Liver (tissue), 9 donors: ENCODE measurements around the gene CFAP99. TPM values are rescaled to one million over a fixed set of nuclear protein-coding genes. Genes with fewer than 3 reads are reported as not detected.

Experiments used
- DNase-seq: peaks from one replicate; pipeline ENCODE4 v3.0.0-alpha.2; 2017; ENCODE audit warnings: low spot score
- H3K27ac ChIP-seq, 2 donors: one replicate each; pipeline ENCODE4 v1.7.0; 2013; ENCODE audit warnings: inconsistent platforms in 2 of 2, low read length in 2 of 2, control low read depth in 1 of 2, low read depth in 1 of 2, mild to moderate bottlenecking in 1 of 2
- H3K27me3 ChIP-seq, 4 donors: one replicate each; pipeline versions ENCODE4 v1.6.1 to v1.7.0; 2013; ENCODE audit warnings: low read length in 3 of 4, inconsistent platforms in 1 of 4, mild to moderate bottlenecking in 1 of 4, moderate library complexity in 1 of 4; ENCODE audit not compliant: control insufficient read depth in 4 of 4, insufficient read depth in 4 of 4
- H3K36me3 ChIP-seq, 4 donors: one replicate each; pipeline versions ENCODE4 v1.6.1 to v1.7.0; 2013; ENCODE audit warnings: low read length in 3 of 4, mild to moderate bottlenecking in 3 of 4, low read depth in 1 of 4, moderate library complexity in 1 of 4; ENCODE audit not compliant: control insufficient read depth in 4 of 4, insufficient read depth in 3 of 4
- H3K4me1 ChIP-seq, 4 donors: one replicate each; pipeline versions ENCODE4 v1.6.1 to v1.7.0; 2013; ENCODE audit warnings: low read length in 3 of 4, mild to moderate bottlenecking in 3 of 4, moderate library complexity in 1 of 4; ENCODE audit not compliant: control insufficient read depth in 4 of 4, insufficient read depth in 4 of 4
- H3K4me3 ChIP-seq, 3 donors: one replicate each; pipeline versions ENCODE4 v1.6.1 to v1.7.0; 2013; ENCODE audit warnings: low read length in 3 of 3, control low read depth in 1 of 3, low read depth in 1 of 3, mild to moderate bottlenecking in 1 of 3
- H3K9ac ChIP-seq, 2 donors: one replicate each; pipeline ENCODE4 v1.7.0; 2013; ENCODE audit warnings: low read length in 2 of 2, mild to moderate bottlenecking in 2 of 2, moderate library complexity in 2 of 2, control low read depth in 1 of 2, low read depth in 1 of 2
- H3K9me3 ChIP-seq, 4 donors: one replicate each; pipeline versions ENCODE4 v1.6.1 to v1.7.0; 2013; ENCODE audit warnings: low read length in 3 of 4; ENCODE audit not compliant: control insufficient read depth in 4 of 4
- EGR1 ChIP-seq, 2 donors: IDR thresholded peaks; 2 replicates each; pipeline ENCODE4 v1.6.1; 2016 to 2018; ENCODE audit warnings: antibody characterized with exemption in 2 of 2, low read depth in 2 of 2
- FOXA1 ChIP-seq: IDR thresholded peaks from 2 replicates; pipeline ENCODE4 v1.6.1; 2016; ENCODE audit warnings: antibody characterized with exemption
- FOXA2 ChIP-seq: IDR thresholded peaks from 2 replicates; pipeline ENCODE4 v1.6.1; 2016; ENCODE audit warnings: antibody characterized with exemption
- GABPA ChIP-seq, 2 donors: IDR thresholded peaks in 1 of 2; conservative IDR thresholded peaks in 1 of 2; 2 replicates each; pipeline ENCODE4 v1.6.1; 2016; ENCODE audit warnings: antibody characterized with exemption in 2 of 2, mild to moderate bottlenecking in 1 of 2, moderate library complexity in 1 of 2
- HNF4A ChIP-seq, 2 donors: conservative IDR thresholded peaks; 2 replicates each; pipeline ENCODE4 v1.6.1; 2016; ENCODE audit warnings: antibody characterized with exemption in 2 of 2, mild to moderate bottlenecking in 2 of 2
- HNF4G ChIP-seq: IDR thresholded peaks from 2 replicates; pipeline ENCODE4 v1.6.1; 2016; ENCODE audit warnings: antibody characterized with exemption
- JUND ChIP-seq, 2 donors: IDR thresholded peaks; 2 replicates each; pipeline ENCODE4 v1.6.1; 2016; ENCODE audit warnings: antibody characterized with exemption in 2 of 2
- NR2F2 ChIP-seq: IDR thresholded peaks from 2 replicates; pipeline ENCODE4 v1.6.1; 2016; ENCODE audit warnings: antibody characterized with exemption
- RAD21 ChIP-seq, 2 donors: IDR thresholded peaks; 2 replicates each; pipeline ENCODE4 v1.6.1; 2016; ENCODE audit warnings: antibody characterized with exemption in 2 of 2, mild to moderate bottlenecking in 2 of 2
- RXRA ChIP-seq, 2 donors: IDR thresholded peaks; 2 replicates each; pipeline ENCODE4 v1.6.1; 2017 to 2018; ENCODE audit warnings: antibody characterized with exemption in 2 of 2, mild to moderate bottlenecking in 1 of 2
- SP1 ChIP-seq: IDR thresholded peaks from 2 replicates; pipeline ENCODE4 v1.6.1; 2018; ENCODE audit warnings: antibody characterized with exemption, mild to moderate bottlenecking
- TAF1 ChIP-seq: conservative IDR thresholded peaks from 2 replicates; pipeline ENCODE4 v1.6.1; 2016; ENCODE audit warnings: antibody characterized with exemption, mild to moderate bottlenecking
- YY1 ChIP-seq: IDR thresholded peaks from 2 replicates; pipeline ENCODE4 v1.6.1; 2016; ENCODE audit warnings: antibody characterized with exemption, mild to moderate bottlenecking
- WGBS: extraction: QIAGEN DNeasy Blood & Tissue Kit; methylation state at CpG from one replicate; pipeline ENCODE4 v1.1.7; 2013; 5-methylcytosine and 5-hydroxymethylcytosine counted together
- polyA plus RNA-seq, 2 donors: library from polyadenylated mRNA; stranded (reverse) in 1 of 2; unstranded in 1 of 2; fragments of 200-250 nt in 1 of 2; fragments of >200 nt in 1 of 2; fragmentation: Nextera tagmentation in 1 of 2; extraction: Ambion mirVana in 1 of 2; gene quantifications; one replicate each; pipeline versions ENCODE4 v1.2.1 to v1.2.3, GENCODE V29; 2013 to 2015
- total RNA-seq, 2 donors: library from RNA; depleted of rRNA; stranded (reverse); fragments of >200 nt; gene quantifications; one replicate each; pipeline ENCODE4 v1.2.3, GENCODE V29; 2014
- TF ChIP-seq, protein P1 (sequence below): IDR thresholded peaks from 2 replicates; pipeline ENCODE4 v1.6.1; 2016; ENCODE audit warnings: antibody characterized with exemption
- TF ChIP-seq, protein P2 (sequence below): fragments of 150-350 bp; IDR thresholded peaks from 2 replicates; pipeline ENCODE4 v1.5.1; 2017; ENCODE audit warnings: improper control_type of control experiment, low read depth, low read length; ENCODE audit not compliant: missing input control
- TF ChIP-seq, protein P3 (sequence below): IDR thresholded peaks from 2 replicates; pipeline ENCODE4 v1.6.1; 2016; ENCODE audit warnings: antibody characterized with exemption, mild to moderate bottlenecking
- TF ChIP-seq, protein P4 (sequence below): IDR thresholded peaks from 2 replicates; pipeline ENCODE4 v1.6.1; 2016; ENCODE audit warnings: antibody characterized with exemption
- TF ChIP-seq, protein P5 (sequence below): IDR thresholded peaks from 2 replicates; pipeline ENCODE4 v1.6.1; 2016; ENCODE audit warnings: antibody characterized with exemption
- donor health status: healthy.
- donor health status: healthy.
- donor health status: healthy.
- donor health status: healthy.
- donor health status: healthy.

The CFAP99 gene
- total and polyA plus RNA-seq, 4 donors = 0.33 to 0.36 TPM; not detected in 2

DNA sequence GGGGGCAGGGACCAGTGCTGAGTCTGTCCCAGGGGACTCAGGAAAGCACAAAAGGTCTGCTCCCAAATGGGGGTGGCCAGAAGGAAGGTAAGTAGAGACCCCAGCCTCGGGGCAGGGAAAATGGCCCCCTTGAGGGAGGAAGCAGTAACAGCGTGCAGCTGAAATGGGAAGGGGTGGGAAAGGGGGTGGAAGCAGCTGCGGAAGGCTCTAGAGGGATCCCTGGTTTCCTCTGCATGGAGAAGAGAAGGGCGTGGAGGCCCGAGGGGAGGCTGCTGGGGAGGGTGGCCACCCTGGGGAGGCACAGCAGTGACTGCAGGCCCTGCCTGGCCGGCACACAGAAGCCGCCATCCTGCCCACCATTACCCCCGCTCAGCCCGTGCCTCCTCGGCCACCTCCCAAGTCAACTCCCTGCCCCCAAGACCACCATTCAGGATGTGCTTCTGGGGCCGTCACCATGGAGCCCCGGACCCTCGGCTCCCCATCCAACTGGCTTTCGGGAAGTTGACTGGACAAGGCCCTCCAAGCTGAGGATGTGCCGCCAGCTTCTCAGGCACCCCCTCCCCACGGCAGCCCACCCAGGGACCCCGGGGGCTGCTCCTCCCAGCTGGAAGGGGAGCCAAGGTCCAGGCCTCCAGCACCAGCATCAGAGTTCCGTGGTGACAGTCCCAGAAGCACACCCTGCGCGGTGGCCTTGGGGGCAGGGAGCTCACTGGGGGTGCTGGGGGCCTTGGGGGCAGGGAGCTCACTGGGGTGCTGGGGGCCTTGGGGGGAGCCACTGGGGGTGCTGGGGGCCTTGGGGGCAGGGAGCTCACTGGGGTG lies 23.6 kb downstream of the CFAP99 start:
- Histone ChIP-seq H3K9ac (no peak overlapping the region), H3K27me3 (no peaks in the 10 kb centered on the region), H3K4me1 (no peaks in the 10 kb centered on the region), H3K9me3 (no peaks in the 10 kb centered on the region), H3K36me3 (no peaks in the 10 kb centered on the region), H3K4me3 (no peak overlapping the region), H3K27ac (no peak overlapping the region)
- WGBS = 80% methylated on average over 20 of the region's 20 CpGs
- no peak for DNase-seq
- TF ChIP-seq HNF4A (conservative IDR thresholded peaks at IDR 0.05) (no peak), FOXA2 (no peak), RAD21 (IDR thresholded peaks at IDR 0.05) (no peak), FOXA1 (no peak), NR2F2 (no peak), YY1 (no peak)
- TF ChIP-seq, protein P1, sequence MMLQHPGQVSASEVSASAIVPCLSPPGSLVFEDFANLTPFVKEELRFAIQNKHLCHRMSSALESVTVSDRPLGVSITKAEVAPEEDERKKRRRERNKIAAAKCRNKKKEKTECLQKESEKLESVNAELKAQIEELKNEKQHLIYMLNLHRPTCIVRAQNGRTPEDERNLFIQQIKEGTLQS = no peak
- TF ChIP-seq, protein P2, sequence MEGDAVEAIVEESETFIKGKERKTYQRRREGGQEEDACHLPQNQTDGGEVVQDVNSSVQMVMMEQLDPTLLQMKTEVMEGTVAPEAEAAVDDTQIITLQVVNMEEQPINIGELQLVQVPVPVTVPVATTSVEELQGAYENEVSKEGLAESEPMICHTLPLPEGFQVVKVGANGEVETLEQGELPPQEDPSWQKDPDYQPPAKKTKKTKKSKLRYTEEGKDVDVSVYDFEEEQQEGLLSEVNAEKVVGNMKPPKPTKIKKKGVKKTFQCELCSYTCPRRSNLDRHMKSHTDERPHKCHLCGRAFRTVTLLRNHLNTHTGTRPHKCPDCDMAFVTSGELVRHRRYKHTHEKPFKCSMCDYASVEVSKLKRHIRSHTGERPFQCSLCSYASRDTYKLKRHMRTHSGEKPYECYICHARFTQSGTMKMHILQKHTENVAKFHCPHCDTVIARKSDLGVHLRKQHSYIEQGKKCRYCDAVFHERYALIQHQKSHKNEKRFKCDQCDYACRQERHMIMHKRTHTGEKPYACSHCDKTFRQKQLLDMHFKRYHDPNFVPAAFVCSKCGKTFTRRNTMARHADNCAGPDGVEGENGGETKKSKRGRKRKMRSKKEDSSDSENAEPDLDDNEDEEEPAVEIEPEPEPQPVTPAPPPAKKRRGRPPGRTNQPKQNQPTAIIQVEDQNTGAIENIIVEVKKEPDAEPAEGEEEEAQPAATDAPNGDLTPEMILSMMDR = no peak

DNA sequence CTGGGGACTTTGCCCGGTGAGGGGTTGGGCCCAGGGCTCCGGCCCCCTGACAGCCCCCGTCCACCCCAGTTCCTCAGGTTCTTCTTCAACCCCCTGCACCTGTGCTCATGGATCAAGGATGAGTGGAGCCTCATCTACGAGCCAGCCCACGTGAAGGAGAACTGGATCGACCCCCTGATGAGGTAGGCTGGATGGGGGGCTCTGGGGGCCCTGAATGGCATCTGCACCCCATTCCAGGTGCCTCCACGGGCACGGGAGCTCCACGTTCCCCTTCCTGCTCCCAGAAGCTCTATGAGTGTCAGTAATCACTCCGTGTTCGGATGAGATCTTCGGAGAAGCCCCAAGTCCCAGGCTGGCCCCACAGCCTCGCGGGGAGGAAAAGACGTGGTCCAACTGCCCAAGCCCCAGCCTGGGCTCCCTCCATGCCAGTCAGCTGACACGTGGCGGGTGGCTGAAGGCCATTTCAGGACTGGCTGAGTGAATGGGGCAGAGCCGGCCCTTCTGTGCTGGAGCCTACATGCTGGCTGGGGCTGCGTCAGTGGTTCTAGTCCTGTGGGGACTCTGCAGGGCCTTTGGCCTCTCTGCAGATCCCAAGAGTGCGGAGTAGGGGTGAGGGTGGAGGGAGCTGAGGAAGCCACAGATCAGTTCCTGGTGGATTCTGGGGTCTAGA lies 24.4 kb downstream of the CFAP99 start:
- H3K4me3 ChIP-seq = no peak overlapping the region
- no peaks in the 10 kb centered on the region for H3K27me3 ChIP-seq
- H3K27ac ChIP-seq = no peak overlapping the region
- no peaks in the 10 kb centered on the region for H3K4me1 ChIP-seq
- WGBS = 91% methylated on average over 20 of the region's 20 CpGs
- TF ChIP-seq, protein P1 = no peak
- TF ChIP-seq SP1 (no peak), GABPA (IDR thresholded peaks at IDR 0.05 in 1 of 2, conservative IDR thresholded peaks at IDR 0.05 in 1 of 2) (no peak), EGR1 (IDR thresholded peaks at IDR 0.05; ENCODE audit: low read depth in 2 of 2) (no peak), FOXA2 (no peak), YY1 (no peak), NR2F2 (no peak), RAD21 (IDR thresholded peaks at IDR 0.05) (no peak), HNF4G (no peak), HNF4A (conservative IDR thresholded peaks at IDR 0.05) (no peak), JUND (IDR thresholded peaks at IDR 0.05) (no peak), TAF1 (no peak), FOXA1 (no peak), RXRA (IDR thresholded peaks at IDR 0.05) (no peak)
- TF ChIP-seq, protein P2 = no peak
- TF ChIP-seq, protein P3, sequence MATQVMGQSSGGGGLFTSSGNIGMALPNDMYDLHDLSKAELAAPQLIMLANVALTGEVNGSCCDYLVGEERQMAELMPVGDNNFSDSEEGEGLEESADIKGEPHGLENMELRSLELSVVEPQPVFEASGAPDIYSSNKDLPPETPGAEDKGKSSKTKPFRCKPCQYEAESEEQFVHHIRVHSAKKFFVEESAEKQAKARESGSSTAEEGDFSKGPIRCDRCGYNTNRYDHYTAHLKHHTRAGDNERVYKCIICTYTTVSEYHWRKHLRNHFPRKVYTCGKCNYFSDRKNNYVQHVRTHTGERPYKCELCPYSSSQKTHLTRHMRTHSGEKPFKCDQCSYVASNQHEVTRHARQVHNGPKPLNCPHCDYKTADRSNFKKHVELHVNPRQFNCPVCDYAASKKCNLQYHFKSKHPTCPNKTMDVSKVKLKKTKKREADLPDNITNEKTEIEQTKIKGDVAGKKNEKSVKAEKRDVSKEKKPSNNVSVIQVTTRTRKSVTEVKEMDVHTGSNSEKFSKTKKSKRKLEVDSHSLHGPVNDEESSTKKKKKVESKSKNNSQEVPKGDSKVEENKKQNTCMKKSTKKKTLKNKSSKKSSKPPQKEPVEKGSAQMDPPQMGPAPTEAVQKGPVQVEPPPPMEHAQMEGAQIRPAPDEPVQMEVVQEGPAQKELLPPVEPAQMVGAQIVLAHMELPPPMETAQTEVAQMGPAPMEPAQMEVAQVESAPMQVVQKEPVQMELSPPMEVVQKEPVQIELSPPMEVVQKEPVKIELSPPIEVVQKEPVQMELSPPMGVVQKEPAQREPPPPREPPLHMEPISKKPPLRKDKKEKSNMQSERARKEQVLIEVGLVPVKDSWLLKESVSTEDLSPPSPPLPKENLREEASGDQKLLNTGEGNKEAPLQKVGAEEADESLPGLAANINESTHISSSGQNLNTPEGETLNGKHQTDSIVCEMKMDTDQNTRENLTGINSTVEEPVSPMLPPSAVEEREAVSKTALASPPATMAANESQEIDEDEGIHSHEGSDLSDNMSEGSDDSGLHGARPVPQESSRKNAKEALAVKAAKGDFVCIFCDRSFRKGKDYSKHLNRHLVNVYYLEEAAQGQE = no peak
- TF ChIP-seq, protein P4, sequence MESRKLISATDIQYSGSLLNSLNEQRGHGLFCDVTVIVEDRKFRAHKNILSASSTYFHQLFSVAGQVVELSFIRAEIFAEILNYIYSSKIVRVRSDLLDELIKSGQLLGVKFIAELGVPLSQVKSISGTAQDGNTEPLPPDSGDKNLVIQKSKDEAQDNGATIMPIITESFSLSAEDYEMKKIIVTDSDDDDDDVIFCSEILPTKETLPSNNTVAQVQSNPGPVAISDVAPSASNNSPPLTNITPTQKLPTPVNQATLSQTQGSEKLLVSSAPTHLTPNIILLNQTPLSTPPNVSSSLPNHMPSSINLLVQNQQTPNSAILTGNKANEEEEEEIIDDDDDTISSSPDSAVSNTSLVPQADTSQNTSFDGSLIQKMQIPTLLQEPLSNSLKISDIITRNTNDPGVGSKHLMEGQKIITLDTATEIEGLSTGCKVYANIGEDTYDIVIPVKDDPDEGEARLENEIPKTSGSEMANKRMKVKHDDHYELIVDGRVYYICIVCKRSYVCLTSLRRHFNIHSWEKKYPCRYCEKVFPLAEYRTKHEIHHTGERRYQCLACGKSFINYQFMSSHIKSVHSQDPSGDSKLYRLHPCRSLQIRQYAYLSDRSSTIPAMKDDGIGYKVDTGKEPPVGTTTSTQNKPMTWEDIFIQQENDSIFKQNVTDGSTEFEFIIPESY = no peak
- TF ChIP-seq, protein P5, sequence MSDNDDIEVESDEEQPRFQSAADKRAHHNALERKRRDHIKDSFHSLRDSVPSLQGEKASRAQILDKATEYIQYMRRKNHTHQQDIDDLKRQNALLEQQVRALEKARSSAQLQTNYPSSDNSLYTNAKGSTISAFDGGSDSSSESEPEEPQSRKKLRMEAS = no peak
- DNase-seq = no peak
- H3K36me3 ChIP-seq = no peaks in the 10 kb centered on the region
- H3K9ac ChIP-seq = no peak overlapping the region
- no peaks in the 10 kb centered on the region for H3K9me3 ChIP-seq
